HepG2 (cell line): Measurements from ENCODE around the gene GATAD2B. TPM values are rescaled to one million over a fixed set of nuclear protein-coding genes. Genes with fewer than 3 reads are reported as not detected.

Source experiments
- BORCS8-MEF2B ChIP-seq: sonication (generic); formaldehyde crosslinking; IDR thresholded peaks from 2 replicates; pipeline ENCODE4 v1.8.0; 2022; ENCODE audit warnings: mild to moderate bottlenecking, missing genetic modification reagents
- DNMT3B ChIP-seq: conservative IDR thresholded peaks from 2 replicates; pipeline ENCODE4 v1.6.1; 2016; ENCODE audit warnings: missing biosample characterization, control low read depth
- FOSL2 ChIP-seq: sonication (generic); formaldehyde crosslinking; IDR thresholded peaks from 2 replicates; pipeline ENCODE4 v1.4.0; 2020; ENCODE audit warnings: missing genetic modification reagents
- KLF13 ChIP-seq: sonication (generic); formaldehyde crosslinking; IDR thresholded peaks from 2 replicates; pipeline ENCODE4 v1.4.0; 2020; ENCODE audit warnings: mild to moderate bottlenecking, missing genetic modification reagents
- KMT2B ChIP-seq: IDR thresholded peaks from 2 replicates; pipeline ENCODE4 v1.6.1; 2016; ENCODE audit warnings: missing genetic modification reagents, missing compliant biosample characterization
- NFATC3 ChIP-seq: sonication (generic); formaldehyde crosslinking; IDR thresholded peaks from 2 replicates; pipeline ENCODE4 v1.5.1; 2020; ENCODE audit warnings: mild to moderate bottlenecking, missing genetic modification reagents
- NFIB ChIP-seq: sonication (generic); formaldehyde crosslinking; IDR thresholded peaks from 2 replicates; pipeline ENCODE4 v1.9.0; 2021; ENCODE audit warnings: missing genetic modification reagents, mild to moderate bottlenecking, borderline replicate concordance
- SCMH1 ChIP-seq: sonication (generic); formaldehyde crosslinking; IDR thresholded peaks from 2 replicates; pipeline ENCODE4 v1.9.0; 2021; ENCODE audit warnings: missing genetic modification reagents, mild to moderate bottlenecking, borderline replicate concordance
- SP4 ChIP-seq: sonication (generic); formaldehyde crosslinking; IDR thresholded peaks from 2 replicates; pipeline ENCODE4 v1.8.1; 2023; ENCODE audit warnings: mild to moderate bottlenecking, missing genetic modification reagents
- ZFY ChIP-seq: sonication (generic); formaldehyde crosslinking; IDR thresholded peaks from 2 replicates; pipeline ENCODE4 v1.4.0; 2020; ENCODE audit warnings: missing genetic modification reagents
- ZNF101 ChIP-seq: sonication (generic); formaldehyde crosslinking; IDR thresholded peaks from 2 replicates; pipeline ENCODE4 v1.4.0; 2020; ENCODE audit warnings: mild to moderate bottlenecking, low read depth, missing genetic modification reagents, borderline replicate concordance
- ZNF598 ChIP-seq: sonication (generic); formaldehyde crosslinking; IDR thresholded peaks from 2 replicates; pipeline ENCODE4 v1.5.1; 2020; ENCODE audit warnings: mild to moderate bottlenecking, missing genetic modification reagents, borderline replicate concordance
- ZNF737 ChIP-seq: sonication (generic); formaldehyde crosslinking; IDR thresholded peaks from 2 replicates; pipeline ENCODE4 v1.5.0; 2020; ENCODE audit warnings: missing genetic modification reagents, mild to moderate bottlenecking, borderline replicate concordance
- polyA plus RNA-seq, 8 experiments: library from polyadenylated mRNA; depleted of rRNA in 3 of 8; stranded (reverse) in 7 of 8; unstranded in 1 of 8; fragments of >200 nt; fragmentation: Illumina TruSeq in 4 of 8; extraction: Trizol in 4 of 8; gene quantifications; 2 replicates each; pipeline versions ENCODE4 v1.2.1 to v1.2.3, GENCODE V29; 2011 to 2016; ENCODE audit warnings: low read depth in 4 of 8, missing spikeins in 1 of 8, mixed read lengths in 1 of 8; ENCODE audit not compliant: insufficient read depth in 1 of 8
- total RNA-seq, 5 experiments: library from RNA; depleted of rRNA; stranded (reverse); fragments of >200 nt; fragmentation: Illumina TruSeq; extraction: Trizol; gene quantifications; 2 replicates each; pipeline ENCODE4 v1.2.3, GENCODE V29; 2016; ENCODE audit warnings: low read depth in 1 of 5
- TF ChIP-seq, protein P1 (sequence below), 2 experiments: sonication (generic) in 1 of 2; formaldehyde crosslinking in 1 of 2; IDR thresholded peaks; 2 replicates each; pipeline versions ENCODE4 v1.4.0 to v1.6.1; 2016 to 2020; ENCODE audit warnings: borderline replicate concordance in 1 of 2, low read depth in 1 of 2, mild to moderate bottlenecking in 1 of 2, missing genetic modification reagents in 1 of 2
- TF ChIP-seq, protein P2 (sequence below): sonication (generic); formaldehyde crosslinking; IDR thresholded peaks from 2 replicates; pipeline ENCODE4 v1.4.0; 2020; ENCODE audit warnings: mild to moderate bottlenecking, missing genetic modification reagents
- TF ChIP-seq, protein P3 (sequence below): sonication (generic); formaldehyde crosslinking; IDR thresholded peaks from 2 replicates; pipeline ENCODE4 v1.5.0; 2020; ENCODE audit warnings: mild to moderate bottlenecking, missing genetic modification reagents, borderline replicate concordance

The GATAD2B gene
- total and polyA plus RNA-seq, 2 of the 13 experiments (the other 11 are each of a cell fraction or from before 2014, with no cell fraction given), result 3.2 to 5.2 TPM

DNA sequence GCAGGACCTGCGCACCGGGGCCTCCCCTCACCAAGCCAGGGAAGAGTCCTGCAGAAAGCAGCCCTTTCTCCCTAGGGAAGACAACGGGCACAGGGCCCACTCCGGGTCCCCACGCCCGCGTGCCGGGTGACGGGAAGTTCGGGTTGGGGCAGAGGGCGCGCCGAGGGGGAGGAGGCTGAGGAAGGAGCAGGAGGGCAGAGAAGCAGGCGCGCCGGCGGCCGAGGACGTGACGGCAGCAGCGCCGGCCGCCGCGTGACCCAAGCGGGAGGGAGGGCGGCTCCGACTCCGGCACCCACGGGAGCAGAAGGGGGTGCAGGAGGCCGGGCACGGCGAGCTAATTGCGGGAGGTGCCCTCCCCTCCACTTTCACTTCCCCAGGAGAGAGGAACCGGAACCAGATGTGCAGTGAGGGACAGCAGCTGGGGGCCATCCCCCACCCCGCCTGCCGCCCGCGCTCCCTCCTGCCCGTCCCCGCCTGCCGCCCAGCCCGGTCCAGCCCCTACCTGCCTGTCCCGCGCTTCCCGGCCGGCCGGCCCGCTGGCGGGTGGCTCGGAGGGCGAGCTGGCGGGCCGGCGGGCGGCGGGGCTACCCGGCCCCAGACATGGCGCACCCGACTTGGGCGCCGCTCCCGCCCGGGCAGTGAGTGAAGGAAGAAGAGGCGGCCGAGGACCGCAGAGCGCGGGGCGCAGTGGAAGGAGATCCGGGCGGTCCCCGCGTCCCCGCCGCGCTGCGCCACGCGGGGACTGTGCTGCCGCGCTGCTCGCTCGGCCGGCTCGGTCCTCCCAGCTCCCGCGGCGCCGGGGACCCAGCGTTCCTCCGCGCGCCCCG lies 23.2 kb upstream of the GATAD2B start (continued):
- TF ChIP-seq, protein P1, sequence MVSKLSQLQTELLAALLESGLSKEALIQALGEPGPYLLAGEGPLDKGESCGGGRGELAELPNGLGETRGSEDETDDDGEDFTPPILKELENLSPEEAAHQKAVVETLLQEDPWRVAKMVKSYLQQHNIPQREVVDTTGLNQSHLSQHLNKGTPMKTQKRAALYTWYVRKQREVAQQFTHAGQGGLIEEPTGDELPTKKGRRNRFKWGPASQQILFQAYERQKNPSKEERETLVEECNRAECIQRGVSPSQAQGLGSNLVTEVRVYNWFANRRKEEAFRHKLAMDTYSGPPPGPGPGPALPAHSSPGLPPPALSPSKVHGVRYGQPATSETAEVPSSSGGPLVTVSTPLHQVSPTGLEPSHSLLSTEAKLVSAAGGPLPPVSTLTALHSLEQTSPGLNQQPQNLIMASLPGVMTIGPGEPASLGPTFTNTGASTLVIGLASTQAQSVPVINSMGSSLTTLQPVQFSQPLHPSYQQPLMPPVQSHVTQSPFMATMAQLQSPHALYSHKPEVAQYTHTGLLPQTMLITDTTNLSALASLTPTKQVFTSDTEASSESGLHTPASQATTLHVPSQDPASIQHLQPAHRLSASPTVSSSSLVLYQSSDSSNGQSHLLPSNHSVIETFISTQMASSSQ (IDR thresholded peaks at IDR 0.05; ENCODE audit: low read depth), result no peak
- TF ChIP-seq, protein P1 (CRISPR knock-in tag; IDR thresholded peaks at IDR 0.05; ENCODE audit: borderline replicate concordance), result peak; percentile 17; the same call in 1 of the 2 replicates
- no peak for TF ChIP-seq NFATC3 (CRISPR knock-in tag)
- 0 out of 2 replicates have a peak, but pooled peaks have one; percentile 32 for TF ChIP-seq KLF13 (CRISPR knock-in tag)
- 0 out of 2 replicates have a peak, but pooled peaks have one; percentile 24 for TF ChIP-seq ZNF598
- peak; percentile 57 for TF ChIP-seq SP4 (CRISPR knock-in tag)
- TF ChIP-seq ZFY (CRISPR knock-in tag), result peak; percentile 62
- TF ChIP-seq ZNF737 (CRISPR knock-in tag), result no peak
- TF ChIP-seq SCMH1 (CRISPR knock-in tag), result no peak
- TF ChIP-seq FOSL2 (CRISPR knock-in tag), result peak; percentile 9; the same call in 1 of the 2 replicates
- TF ChIP-seq, protein P2, sequence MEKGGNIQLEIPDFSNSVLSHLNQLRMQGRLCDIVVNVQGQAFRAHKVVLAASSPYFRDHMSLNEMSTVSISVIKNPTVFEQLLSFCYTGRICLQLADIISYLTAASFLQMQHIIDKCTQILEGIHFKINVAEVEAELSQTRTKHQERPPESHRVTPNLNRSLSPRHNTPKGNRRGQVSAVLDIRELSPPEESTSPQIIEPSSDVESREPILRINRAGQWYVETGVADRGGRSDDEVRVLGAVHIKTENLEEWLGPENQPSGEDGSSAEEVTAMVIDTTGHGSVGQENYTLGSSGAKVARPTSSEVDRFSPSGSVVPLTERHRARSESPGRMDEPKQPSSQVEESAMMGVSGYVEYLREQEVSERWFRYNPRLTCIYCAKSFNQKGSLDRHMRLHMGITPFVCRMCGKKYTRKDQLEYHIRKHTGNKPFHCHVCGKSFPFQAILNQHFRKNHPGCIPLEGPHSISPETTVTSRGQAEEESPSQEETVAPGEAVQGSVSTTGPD (CRISPR knock-in tag), result no peak
- no peak for TF ChIP-seq DNMT3B
- peak; percentile 30; the same call in 1 of the 2 replicates for TF ChIP-seq KMT2B (CRISPR knock-in tag)
- no peak for TF ChIP-seq ZNF101 (CRISPR knock-in tag)
- TF ChIP-seq BORCS8-MEF2B (CRISPR knock-in tag), result peak; percentile 29; the same call in 1 of the 2 replicates
- TF ChIP-seq, protein P3, sequence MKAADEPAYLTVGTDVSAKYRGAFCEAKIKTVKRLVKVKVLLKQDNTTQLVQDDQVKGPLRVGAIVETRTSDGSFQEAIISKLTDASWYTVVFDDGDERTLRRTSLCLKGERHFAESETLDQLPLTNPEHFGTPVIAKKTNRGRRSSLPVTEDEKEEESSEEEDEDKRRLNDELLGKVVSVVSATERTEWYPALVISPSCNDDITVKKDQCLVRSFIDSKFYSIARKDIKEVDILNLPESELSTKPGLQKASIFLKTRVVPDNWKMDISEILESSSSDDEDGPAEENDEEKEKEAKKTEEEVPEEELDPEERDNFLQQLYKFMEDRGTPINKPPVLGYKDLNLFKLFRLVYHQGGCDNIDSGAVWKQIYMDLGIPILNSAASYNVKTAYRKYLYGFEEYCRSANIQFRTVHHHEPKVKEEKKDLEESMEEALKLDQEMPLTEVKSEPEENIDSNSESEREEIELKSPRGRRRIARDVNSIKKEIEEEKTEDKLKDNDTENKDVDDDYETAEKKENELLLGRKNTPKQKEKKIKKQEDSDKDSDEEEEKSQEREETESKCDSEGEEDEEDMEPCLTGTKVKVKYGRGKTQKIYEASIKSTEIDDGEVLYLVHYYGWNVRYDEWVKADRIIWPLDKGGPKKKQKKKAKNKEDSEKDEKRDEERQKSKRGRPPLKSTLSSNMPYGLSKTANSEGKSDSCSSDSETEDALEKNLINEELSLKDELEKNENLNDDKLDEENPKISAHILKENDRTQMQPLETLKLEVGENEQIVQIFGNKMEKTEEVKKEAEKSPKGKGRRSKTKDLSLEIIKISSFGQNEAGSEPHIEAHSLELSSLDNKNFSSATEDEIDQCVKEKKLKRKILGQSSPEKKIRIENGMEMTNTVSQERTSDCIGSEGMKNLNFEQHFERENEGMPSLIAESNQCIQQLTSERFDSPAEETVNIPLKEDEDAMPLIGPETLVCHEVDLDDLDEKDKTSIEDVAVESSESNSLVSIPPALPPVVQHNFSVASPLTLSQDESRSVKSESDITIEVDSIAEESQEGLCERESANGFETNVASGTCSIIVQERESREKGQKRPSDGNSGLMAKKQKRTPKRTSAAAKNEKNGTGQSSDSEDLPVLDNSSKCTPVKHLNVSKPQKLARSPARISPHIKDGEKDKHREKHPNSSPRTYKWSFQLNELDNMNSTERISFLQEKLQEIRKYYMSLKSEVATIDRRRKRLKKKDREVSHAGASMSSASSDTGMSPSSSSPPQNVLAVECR (CRISPR knock-in tag), result peak; percentile 49
- no peak for TF ChIP-seq NFIB (CRISPR knock-in tag)
